Measurements from ENCODE around the gene TBC1D12.

Gene TBC1D12

GRCh38 chr10:94409021-94409657, 6.8 kb downstream of the TBC1D12 start:
- DNase-seq: no peak

GRCh38 chr10:94411304-94411703, 9.0 kb downstream of the TBC1D12 start:
- no peak for DNase-seq

GRCh38 chr10:94412449-94412848, 10.1 kb downstream of the TBC1D12 start:
- no peak for DNase-seq

- peak; percentile 58 for DNase-seq
Measured at GRCh38 chr10:94413361-94413760, 11.0 kb downstream of the TBC1D12 start.

GRCh38 chr10:94416896-94417295, 14.6 kb downstream of the TBC1D12 start:
- no peak for DNase-seq

- DNase-seq: no peak
Measured at GRCh38 chr10:94417321-94417720, 15.0 kb downstream of the TBC1D12 start.

- no peak for DNase-seq
Measured at GRCh38 chr10:94420516-94420915, 18.2 kb downstream of the TBC1D12 start.

GRCh38 chr10:94420998-94421528, 18.7 kb downstream of the TBC1D12 start:
- DNase-seq: no peak

GRCh38 chr10:94423627-94424026, 21.3 kb downstream of the TBC1D12 start:
- no peak for DNase-seq

- DNase-seq: no peak
Measured at GRCh38 chr10:94424714-94425337, 22.5 kb downstream of the TBC1D12 start.

GRCh38 chr10:94425942-94426341, 23.6 kb downstream of the TBC1D12 start:
- DNase-seq: no peak

GRCh38 chr10:94427166-94427565, 24.8 kb downstream of the TBC1D12 start:
- DNase-seq: no peak

GRCh38 chr10:94428766-94429707, 26.7 kb downstream of the TBC1D12 start:
- no peak for DNase-seq

- no peak for DNase-seq
Measured at GRCh38 chr10:94430701-94431100, 28.4 kb downstream of the TBC1D12 start.

- DNase-seq: no peak
Measured at GRCh38 chr10:94432443-94432842, 30.1 kb downstream of the TBC1D12 start.

GRCh38 chr10:94439275-94439861, 37.0 kb downstream of the TBC1D12 start:
- peak; percentile 7 for DNase-seq

- DNase-seq: no peak
Measured at GRCh38 chr10:94440096-94440495, 37.8 kb downstream of the TBC1D12 start.

GRCh38 chr10:94443047-94443446, 40.7 kb downstream of the TBC1D12 start:
- DNase-seq: peak; percentile 14

- no peak for DNase-seq
Measured at GRCh38 chr10:94443549-94443948, 41.2 kb downstream of the TBC1D12 start.

GRCh38 chr10:94450782-94451181, 48.4 kb downstream of the TBC1D12 start:
- DNase-seq: no peak

- DNase-seq: no peak
Measured at GRCh38 chr10:94451883-94452519, 49.7 kb downstream of the TBC1D12 start.

- no peak for DNase-seq
Measured at GRCh38 chr10:94456942-94457341, 54.6 kb downstream of the TBC1D12 start.

- DNase-seq: no peak
Measured at GRCh38 chr10:94459385-94459784, 57.0 kb downstream of the TBC1D12 start.
